ENCODE results near the gene GALNT2.

DNA sequence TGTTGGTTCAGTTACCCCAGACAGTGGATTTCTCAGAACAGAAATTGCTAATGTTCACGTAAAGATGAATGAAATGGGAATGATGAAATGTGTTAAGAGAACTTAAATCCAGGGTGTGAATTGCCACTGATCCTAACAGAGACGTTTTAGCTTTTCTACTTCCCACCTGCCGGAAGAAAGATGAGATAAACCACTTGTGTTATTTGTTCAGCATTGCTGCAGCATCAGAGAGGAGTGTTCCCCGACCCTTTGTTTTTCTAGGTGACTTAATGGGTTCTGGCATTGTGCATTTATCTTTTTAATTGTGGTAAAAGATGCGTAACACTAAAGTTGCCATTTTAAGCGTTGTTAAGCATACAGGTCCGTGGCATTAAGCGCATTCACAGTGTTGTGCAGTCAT lies 122.3 kb downstream of the GALNT2 start:
- TF ChIP-seq POLR2AphosphoS5 (IDR thresholded peaks at IDR 0.05; ENCODE audit: low read depth, low read length) (no peak), SIN3A (IDR thresholded peaks at IDR 0.05; ENCODE audit: borderline replicate concordance, insufficient read depth, low read length) (no peak), TAF1 (IDR thresholded peaks at IDR 0.05; ENCODE audit: borderline replicate concordance, insufficient read depth, low read length) (no peak)
- TF ChIP-seq, protein P1, sequence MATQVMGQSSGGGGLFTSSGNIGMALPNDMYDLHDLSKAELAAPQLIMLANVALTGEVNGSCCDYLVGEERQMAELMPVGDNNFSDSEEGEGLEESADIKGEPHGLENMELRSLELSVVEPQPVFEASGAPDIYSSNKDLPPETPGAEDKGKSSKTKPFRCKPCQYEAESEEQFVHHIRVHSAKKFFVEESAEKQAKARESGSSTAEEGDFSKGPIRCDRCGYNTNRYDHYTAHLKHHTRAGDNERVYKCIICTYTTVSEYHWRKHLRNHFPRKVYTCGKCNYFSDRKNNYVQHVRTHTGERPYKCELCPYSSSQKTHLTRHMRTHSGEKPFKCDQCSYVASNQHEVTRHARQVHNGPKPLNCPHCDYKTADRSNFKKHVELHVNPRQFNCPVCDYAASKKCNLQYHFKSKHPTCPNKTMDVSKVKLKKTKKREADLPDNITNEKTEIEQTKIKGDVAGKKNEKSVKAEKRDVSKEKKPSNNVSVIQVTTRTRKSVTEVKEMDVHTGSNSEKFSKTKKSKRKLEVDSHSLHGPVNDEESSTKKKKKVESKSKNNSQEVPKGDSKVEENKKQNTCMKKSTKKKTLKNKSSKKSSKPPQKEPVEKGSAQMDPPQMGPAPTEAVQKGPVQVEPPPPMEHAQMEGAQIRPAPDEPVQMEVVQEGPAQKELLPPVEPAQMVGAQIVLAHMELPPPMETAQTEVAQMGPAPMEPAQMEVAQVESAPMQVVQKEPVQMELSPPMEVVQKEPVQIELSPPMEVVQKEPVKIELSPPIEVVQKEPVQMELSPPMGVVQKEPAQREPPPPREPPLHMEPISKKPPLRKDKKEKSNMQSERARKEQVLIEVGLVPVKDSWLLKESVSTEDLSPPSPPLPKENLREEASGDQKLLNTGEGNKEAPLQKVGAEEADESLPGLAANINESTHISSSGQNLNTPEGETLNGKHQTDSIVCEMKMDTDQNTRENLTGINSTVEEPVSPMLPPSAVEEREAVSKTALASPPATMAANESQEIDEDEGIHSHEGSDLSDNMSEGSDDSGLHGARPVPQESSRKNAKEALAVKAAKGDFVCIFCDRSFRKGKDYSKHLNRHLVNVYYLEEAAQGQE (IDR thresholded peaks at IDR 0.05; ENCODE audit: insufficient read depth in 1 of 2, low read depth in 2 of 2, low read length in 2 of 2), result no peak
